BJ (cell line): Measurements from ENCODE around the gene CD244. TPM values are rescaled to one million over a fixed set of nuclear protein-coding genes. Genes with fewer than 3 reads are reported as not detected.

Experiments
- CTCF ChIA-PET: fragments of 350-600 bp; formaldehyde crosslinking; extraction: SDS; loops from one replicate; lab custom pipeline; 2021; ENCODE audit warnings: antibody characterized with exemption, inconsistent platforms; lab: Yijun Ruan, JAX
- POLR2A ChIA-PET: fragments of 300-600 bp; sonication (Branson Sonifier 250); formaldehyde crosslinking; extraction: SDS; loops from one replicate; lab custom pipeline; 2021; ENCODE audit warnings: antibody characterized with exemption; lab: Charles Lee
- DNase-seq: peaks from one replicate; pipeline ENCODE4 v3.0.0-alpha.2; 2011; ENCODE audit warnings: low read depth
- H3K27me3 ChIP-seq: 2 replicates; pipeline ENCODE4 v1.6.0; 2011; ENCODE audit warnings: low read length; ENCODE audit not compliant: control insufficient read depth, insufficient read depth
- H3K36me3 ChIP-seq: 2 replicates; pipeline ENCODE4 v1.5.1; 2011; ENCODE audit warnings: low read length; ENCODE audit not compliant: control insufficient read depth, insufficient read depth
- H3K4me3 ChIP-seq: 2 replicates; pipeline ENCODE4 v1.5.1; 2011; ENCODE audit warnings: low read depth, mild to moderate bottlenecking, control low read depth, low read length
- polyA plus RNA-seq: library from polyadenylated mRNA; depleted of rRNA; stranded (reverse); fragments of >200 nt; gene quantifications from 2 replicates; pipeline ENCODE4 v1.2.3, GENCODE V29; 2011
- TF ChIP-seq, protein P1 (sequence below): IDR thresholded peaks from 2 replicates; pipeline ENCODE4 v1.5.1; 2011; ENCODE audit warnings: low read depth, mild to moderate bottlenecking, control low read depth, inconsistent platforms, low read length, moderate library complexity; ENCODE audit not compliant: insufficient read depth

CD244 gene
- polyA plus RNA-seq, 1 experiment: not detected

DNA sequence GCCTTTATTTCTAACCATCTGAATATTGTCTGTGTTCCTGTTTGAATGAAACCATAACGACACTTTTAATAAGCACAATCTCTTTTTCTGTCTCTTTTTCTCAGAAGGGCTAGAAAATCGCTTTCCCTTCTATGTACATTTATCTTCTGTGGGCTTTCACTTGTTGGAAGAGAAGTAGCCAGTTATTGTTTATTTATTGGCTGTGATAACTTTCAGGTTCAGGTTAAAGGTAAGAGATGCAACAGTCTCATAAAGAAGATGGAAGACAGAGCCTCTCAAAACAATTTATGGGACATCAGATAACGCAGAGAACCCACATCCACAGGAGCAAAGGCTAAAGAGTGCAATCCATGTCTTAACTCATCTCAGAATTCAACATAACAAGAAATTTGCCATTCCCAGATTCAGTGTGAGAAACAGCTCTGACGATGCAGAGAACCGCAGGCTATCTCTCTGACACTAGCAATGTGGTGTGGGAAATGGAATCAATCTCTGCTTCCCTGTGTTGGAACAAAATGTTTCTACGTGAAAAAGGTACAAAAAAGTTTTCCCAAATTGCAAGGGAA lies 4.1 kb upstream of the CD244 start:
- no peak for DNase-seq
- Histone ChIP-seq H3K4me3 (no peak overlapping the region), H3K36me3 (no peaks in the 10 kb centered on the region), H3K27me3 (no peaks in the 10 kb centered on the region)
- POLR2A ChIA-PET: no interaction called here
- CTCF ChIA-PET: interaction anchor here (0.9 kb wide), 1 partner anchor 19 kb away, joined by 4 read pairs; no protein-coding TSS in a partner anchor
- TF ChIP-seq, protein P1, sequence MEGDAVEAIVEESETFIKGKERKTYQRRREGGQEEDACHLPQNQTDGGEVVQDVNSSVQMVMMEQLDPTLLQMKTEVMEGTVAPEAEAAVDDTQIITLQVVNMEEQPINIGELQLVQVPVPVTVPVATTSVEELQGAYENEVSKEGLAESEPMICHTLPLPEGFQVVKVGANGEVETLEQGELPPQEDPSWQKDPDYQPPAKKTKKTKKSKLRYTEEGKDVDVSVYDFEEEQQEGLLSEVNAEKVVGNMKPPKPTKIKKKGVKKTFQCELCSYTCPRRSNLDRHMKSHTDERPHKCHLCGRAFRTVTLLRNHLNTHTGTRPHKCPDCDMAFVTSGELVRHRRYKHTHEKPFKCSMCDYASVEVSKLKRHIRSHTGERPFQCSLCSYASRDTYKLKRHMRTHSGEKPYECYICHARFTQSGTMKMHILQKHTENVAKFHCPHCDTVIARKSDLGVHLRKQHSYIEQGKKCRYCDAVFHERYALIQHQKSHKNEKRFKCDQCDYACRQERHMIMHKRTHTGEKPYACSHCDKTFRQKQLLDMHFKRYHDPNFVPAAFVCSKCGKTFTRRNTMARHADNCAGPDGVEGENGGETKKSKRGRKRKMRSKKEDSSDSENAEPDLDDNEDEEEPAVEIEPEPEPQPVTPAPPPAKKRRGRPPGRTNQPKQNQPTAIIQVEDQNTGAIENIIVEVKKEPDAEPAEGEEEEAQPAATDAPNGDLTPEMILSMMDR: no peak

DNA sequence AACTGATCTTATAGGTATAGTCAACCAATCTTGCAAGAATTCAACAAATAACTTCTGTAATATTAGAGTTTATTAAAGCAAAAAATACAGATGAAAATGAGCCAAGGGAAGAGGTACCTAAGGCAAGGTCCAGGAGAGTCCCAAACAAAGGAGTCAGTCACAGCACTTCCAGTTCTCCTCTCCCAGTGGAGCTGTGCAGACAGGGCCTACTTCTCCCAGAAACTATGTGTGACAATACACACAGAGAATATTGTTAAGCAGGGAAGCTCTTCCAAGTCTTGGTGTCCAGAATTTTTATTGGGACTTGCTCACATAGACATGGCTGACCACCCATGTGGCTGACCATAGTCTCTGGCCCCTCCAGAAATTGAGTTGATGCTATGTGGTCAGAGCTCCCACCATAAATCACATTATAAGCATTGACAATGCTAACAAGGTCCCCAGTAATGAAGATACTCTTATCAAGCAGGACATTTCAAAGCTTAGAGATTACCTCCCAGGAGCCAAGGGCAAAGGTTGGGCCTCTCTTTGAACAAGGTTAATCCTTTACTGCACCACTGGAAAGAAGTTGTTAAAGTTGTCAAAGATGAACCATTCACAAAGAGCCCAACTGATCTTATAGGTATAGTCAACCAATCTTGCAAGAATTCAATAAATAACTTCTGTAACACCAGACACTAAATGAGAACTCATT lies 3.5 kb upstream of the CD244 start:
- DNase-seq: no peak
- TF ChIP-seq, protein P1: no peak
- Histone ChIP-seq H3K36me3 (no peaks in the 10 kb centered on the region), H3K27me3 (no peaks in the 10 kb centered on the region), H3K4me3 (no peak overlapping the region)
- POLR2A ChIA-PET: no interaction called here
- CTCF ChIA-PET: interaction anchor here (0.9 to 1.5 kb wide), 2 partner anchors 10 to 20 kb away, joined by 4 read pairs; no protein-coding TSS in a partner anchor

DNA sequence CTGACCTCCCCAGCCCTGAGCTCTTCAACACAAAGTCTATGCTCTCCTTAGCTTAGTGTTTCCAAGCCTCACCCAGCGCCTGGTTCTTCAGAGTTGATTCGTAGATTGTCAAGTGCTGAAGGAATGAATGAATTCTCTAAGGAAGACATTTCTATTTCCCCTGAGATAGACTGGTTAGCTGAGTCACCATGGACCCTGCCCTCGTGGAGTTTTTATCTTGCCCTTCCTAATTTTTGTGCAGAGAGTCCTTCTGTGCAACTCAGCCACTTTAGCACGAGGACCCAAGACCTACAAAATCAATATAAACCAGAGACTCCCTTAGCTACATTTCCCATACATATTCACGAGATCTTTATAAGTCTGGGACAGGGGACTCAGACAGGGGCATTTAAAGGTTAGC lies 2.6 kb upstream of the CD244 start:
- no peaks in the 10 kb centered on the region for H3K27me3 ChIP-seq
- no peak for DNase-seq
- TF ChIP-seq, protein P1: no peak
- POLR2A ChIA-PET: no interaction called here
- no peak overlapping the region for H3K4me3 ChIP-seq
- H3K36me3 ChIP-seq: no peaks in the 10 kb centered on the region
- CTCF ChIA-PET: interaction anchor here (1.5 kb wide), 1 partner anchor 9 kb away, joined by 4 read pairs; no protein-coding TSS in a partner anchor

DNA sequence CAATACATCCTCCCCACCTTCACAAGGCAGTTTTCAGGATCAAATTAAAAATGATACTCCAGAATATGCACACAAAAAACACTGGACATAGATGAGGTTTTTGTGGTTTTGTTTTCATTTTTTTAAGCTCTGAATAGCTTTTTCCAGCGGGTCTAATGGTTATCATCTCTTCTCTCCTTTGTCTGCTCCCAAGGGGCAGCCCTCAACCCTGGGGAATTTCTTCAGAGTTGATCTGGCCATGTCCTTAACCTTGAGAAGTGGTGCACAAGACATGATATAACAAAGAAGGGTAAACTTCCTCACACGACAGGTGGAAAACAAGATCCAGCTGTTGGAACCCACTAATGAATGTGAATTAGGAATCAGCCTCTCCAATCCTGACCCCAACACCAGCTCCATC lies 1.5 kb upstream of the CD244 start:
- no peak overlapping the region for H3K4me3 ChIP-seq
- no peak for DNase-seq
- TF ChIP-seq, protein P1: no peak
- CTCF ChIA-PET: no interaction called here
- no peaks in the 10 kb centered on the region for H3K27me3 ChIP-seq
- POLR2A ChIA-PET: no interaction called here
- H3K36me3 ChIP-seq: no peaks in the 10 kb centered on the region

DNA sequence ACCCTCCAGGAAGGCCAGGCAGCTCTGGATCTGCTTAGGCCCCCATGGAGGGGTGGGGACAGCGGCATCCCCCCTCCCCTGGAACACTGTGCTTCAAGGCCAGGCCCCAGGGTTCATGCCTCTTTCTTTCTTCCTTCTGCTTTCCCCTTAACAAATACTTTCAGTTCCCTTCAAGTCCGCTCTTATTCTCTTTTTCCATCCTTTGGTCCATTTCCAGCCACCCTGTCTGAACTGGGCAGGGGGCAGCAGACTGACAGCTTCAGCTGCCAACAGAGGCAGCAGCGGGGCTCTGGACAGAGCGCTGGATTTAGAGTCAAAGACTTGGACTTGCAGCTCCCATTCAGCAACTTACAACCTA lies 1.1 kb upstream of the CD244 start:
- no peak for DNase-seq
- no peak overlapping the region for H3K4me3 ChIP-seq
- ChIA-PET CTCF (no interaction called here), POLR2A (no interaction called here)
- H3K36me3 ChIP-seq: no peaks in the 10 kb centered on the region
- no peaks in the 10 kb centered on the region for H3K27me3 ChIP-seq
- TF ChIP-seq, protein P1: no peak
